AG04449 (cell line): ENCODE measurements around the gene HNF4A.

ENCODE experiments used
- CTCF ChIA-PET: fragments of 350-600 bp; formaldehyde crosslinking; extraction: SDS; loops from one replicate; lab custom pipeline; 2021; ENCODE audit warnings: antibody characterized with exemption; lab: Yijun Ruan, JAX
- POLR2A ChIA-PET: fragments of 400-600, 350-600 bp; formaldehyde crosslinking; extraction: SDS; loops from one replicate; lab custom pipeline; 2020; ENCODE audit warnings: antibody characterized with exemption, inconsistent platforms; lab: Yijun Ruan, JAX
- DNase-seq: peaks from one replicate; pipeline ENCODE4 v3.0.0-alpha.2; 2010; ENCODE audit warnings: low read depth, low spot score
- H3K4me3 ChIP-seq: 2 replicates; pipeline ENCODE4 v1.5.1; 2011; ENCODE audit warnings: low read depth, mild to moderate bottlenecking, control low read depth, low read length
- TF ChIP-seq, protein P1 (sequence below): IDR thresholded peaks from one replicate; pipeline ENCODE4 v1.5.1; 2011; ENCODE audit warnings: mild to moderate bottlenecking, moderate library complexity, low read length, control low read depth, inconsistent platforms; ENCODE audit not compliant: insufficient read depth; ENCODE audit errors: missing control alignments

Gene HNF4A

DNA sequence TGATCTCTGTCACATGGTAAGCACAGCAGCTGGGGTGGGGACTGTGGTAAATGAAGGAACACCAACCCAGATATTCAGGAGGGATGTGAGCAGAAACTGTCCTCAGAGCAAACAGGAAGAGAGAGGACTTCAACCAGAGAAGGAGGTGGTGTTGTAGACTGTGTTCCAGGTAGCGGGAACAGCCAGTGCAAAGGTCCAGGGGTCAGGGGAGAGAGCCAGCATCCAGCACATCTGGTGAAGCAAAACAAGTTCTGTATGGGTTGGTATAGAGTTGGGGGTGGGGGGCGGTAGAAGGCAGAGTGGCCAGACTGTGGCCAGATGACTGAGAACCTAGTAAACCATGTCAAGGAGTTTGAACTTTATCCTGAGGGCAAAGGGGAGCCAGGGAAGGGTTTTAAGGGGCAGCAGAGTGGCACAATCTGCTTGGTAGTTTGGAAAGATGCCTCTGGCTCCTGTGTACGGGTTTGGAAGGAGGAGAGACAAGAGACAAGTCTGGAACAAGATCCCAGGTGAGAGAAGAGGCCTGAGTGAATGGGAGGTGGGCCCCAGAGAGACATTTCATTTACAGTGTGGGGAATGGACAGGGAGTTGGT lies 92.4 kb downstream of the HNF4A start:
- ChIA-PET POLR2A (no interaction called here), CTCF (interaction anchor here (0.8 to 1.2 kb wide), 2 partner anchors 14 to 63 kb away, joined by 3 to 4 read pairs; no protein-coding TSS in a partner anchor)
- no peak for DNase-seq
- TF ChIP-seq, protein P1, sequence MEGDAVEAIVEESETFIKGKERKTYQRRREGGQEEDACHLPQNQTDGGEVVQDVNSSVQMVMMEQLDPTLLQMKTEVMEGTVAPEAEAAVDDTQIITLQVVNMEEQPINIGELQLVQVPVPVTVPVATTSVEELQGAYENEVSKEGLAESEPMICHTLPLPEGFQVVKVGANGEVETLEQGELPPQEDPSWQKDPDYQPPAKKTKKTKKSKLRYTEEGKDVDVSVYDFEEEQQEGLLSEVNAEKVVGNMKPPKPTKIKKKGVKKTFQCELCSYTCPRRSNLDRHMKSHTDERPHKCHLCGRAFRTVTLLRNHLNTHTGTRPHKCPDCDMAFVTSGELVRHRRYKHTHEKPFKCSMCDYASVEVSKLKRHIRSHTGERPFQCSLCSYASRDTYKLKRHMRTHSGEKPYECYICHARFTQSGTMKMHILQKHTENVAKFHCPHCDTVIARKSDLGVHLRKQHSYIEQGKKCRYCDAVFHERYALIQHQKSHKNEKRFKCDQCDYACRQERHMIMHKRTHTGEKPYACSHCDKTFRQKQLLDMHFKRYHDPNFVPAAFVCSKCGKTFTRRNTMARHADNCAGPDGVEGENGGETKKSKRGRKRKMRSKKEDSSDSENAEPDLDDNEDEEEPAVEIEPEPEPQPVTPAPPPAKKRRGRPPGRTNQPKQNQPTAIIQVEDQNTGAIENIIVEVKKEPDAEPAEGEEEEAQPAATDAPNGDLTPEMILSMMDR, result no peak
- H3K4me3 ChIP-seq, result no peak overlapping the region

DNA sequence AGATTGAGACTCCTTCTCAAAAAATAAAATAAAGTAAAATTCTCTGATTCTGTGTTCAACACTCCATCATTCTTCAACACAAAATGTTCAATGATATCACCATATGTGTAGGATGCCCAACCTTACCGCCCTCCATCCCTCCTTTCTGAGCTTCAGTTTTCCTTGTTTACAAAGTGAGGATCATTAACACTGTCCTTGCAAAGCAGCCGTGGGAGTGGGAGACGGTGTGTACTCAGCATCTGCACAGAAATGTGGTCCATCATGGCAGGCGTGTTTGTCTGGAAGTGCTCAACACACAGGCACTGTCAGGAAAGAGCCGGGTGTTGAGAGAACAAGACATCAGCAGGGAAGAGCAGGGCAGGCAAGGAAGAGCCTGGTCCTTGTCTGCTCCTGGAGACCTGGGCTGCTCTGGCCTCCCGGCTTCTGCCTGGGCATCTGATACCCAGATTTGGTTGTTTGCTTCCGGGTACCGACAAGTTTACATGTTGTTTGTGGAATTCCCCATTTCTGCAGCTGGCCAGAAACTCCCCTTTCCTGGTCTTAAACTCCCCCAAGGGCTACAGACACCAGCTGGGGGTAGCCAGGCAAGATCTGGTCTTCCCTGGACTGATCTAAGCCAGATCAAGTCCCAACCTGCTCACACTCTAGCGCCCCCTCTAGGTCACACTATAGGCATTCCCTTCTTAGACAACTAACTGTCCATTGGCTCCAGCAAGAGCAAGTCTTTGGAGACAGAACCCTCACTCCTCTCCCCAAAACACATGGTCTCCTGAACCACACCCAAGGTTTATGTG lies 93.5 kb downstream of the HNF4A start:
- no peak for DNase-seq
- ChIA-PET CTCF (interaction anchor here (1.6 to 2.3 kb wide), 2 partner anchors 11 to 12 kb away, joined by 5 to 7 read pairs; no protein-coding TSS in a partner anchor), POLR2A (no interaction called here)
- no peak overlapping the region for H3K4me3 ChIP-seq
- TF ChIP-seq, protein P1, result peak; percentile 1

DNA sequence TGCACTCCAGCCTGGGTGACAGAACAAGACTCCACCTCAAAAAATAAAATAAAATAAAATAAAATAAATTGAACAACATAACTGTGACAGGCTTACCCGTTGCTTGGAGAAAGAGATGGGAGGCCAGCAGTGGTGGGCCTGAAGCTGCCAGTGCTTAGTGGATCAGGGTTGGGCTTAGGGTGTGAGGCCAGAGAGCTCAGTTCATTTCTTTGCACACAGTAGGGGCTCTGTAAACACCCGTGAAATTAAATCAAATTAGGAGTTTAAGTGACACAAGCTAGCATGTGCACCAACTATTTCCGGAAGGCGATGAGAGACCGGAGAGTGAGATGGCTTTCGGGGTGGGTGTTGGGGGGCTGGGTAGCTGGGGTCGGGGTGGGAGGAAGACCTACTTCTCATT lies 94.4 kb downstream of the HNF4A start:
- no peak for DNase-seq
- ChIA-PET CTCF (interaction anchor here (0.9 to 2.3 kb wide), 7 partner anchors 10 to 65 kb away, joined by 3 to 7 read pairs (median 5); no protein-coding TSS in a partner anchor), POLR2A (no interaction called here)
- TF ChIP-seq, protein P1, result no peak
- H3K4me3 ChIP-seq, result no peak overlapping the region

DNA sequence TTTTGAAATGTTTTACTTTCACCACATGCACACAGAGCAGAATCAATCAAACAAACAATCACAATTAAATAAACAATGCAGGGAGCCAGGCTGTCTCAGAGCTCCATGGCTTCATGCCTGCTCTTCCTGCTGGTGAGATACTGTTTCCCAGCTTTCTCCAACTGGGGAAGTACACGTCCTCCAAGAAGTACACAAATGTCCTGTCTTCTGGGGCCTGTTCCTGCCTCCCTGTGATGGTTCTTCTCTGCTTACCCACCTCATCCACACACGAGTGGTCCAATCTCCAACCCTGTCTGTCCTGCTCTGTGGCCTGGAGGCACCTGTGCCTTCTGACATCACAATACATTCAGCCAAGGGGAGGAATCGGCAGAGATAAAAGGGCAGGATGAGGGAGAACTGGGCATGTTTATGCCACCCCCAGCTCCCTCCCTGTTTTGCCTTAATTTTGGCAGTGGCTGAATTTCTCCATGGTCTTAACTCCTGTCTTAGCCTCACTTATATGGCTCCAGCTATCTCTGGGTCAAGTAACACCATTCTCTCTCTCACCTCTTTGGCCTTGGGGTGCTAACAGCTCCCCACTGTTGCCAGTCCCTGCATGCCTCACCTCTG lies 94.9 kb downstream of the HNF4A start:
- ChIA-PET CTCF (interaction anchor here (0.9 to 2.3 kb wide), 8 partner anchors 9 to 66 kb away, joined by 3 to 7 read pairs (median 4); no protein-coding TSS in a partner anchor), POLR2A (interaction anchor here (0.6 kb wide), 1 partner anchor 10 kb away, joined by 3 read pairs; no protein-coding TSS in a partner anchor)
- TF ChIP-seq, protein P1, result no peak
- no peak overlapping the region for H3K4me3 ChIP-seq
- DNase-seq, result no peak

DNA sequence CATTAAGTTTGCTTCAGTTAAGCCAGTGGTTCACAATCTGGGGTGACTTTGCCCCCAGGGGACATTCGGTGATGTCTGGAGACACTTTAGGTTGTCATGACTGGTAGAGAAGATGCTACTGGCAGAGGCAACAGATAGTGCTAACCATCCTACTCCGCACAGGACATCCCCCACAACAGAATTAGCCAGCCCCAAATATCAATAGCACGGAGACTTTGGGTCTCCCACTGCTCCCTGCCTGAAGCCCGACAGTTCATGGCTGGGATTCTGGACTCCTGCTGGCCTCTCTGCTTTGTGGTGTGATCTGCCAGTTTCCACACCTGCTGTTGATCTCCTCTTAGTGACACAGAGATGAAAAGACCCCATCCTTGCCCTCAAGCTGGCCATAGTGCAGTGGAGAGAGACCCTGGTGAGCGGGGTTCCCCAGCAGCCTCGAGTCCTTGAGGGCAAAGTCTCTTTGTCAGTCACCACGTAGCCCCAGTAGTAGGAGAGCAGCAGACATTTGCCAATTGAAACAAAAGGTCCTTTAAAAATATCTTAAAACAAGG lies 95.5 kb downstream of the HNF4A start:
- H3K4me3 ChIP-seq, result no peak overlapping the region
- TF ChIP-seq, protein P1, result no peak
- ChIA-PET POLR2A (no interaction called here), CTCF (interaction anchor here (1.0 to 2.3 kb wide), 3 partner anchors 9 to 66 kb away, joined by 3 to 7 read pairs (median 4); no protein-coding TSS in a partner anchor)
- no peak for DNase-seq
